Kidney epithelial cell (primary cell): Measurements from ENCODE around the gene SMCO3. TPM values are rescaled to one million over a fixed set of nuclear protein-coding genes. Genes with fewer than 3 reads are reported as not detected.

Source experiments
- DNase-seq: peaks from one replicate; pipeline ENCODE4 v3.0.0-alpha.2; 2010; ENCODE audit warnings: low read depth
- H3K27me3 ChIP-seq: 2 replicates; pipeline ENCODE4 v1.6.0; 2011; ENCODE audit warnings: low read length; ENCODE audit not compliant: control insufficient read depth, insufficient read depth
- H3K36me3 ChIP-seq: 2 replicates; pipeline ENCODE4 v1.5.1; 2011; ENCODE audit warnings: low read length; ENCODE audit not compliant: control insufficient read depth, insufficient read depth
- H3K4me3 ChIP-seq: 2 replicates; pipeline ENCODE4 v1.5.1; 2011; ENCODE audit warnings: low read depth, mild to moderate bottlenecking, control low read depth, low read length
- total RNA-seq: library from RNA; depleted of rRNA; stranded (reverse); fragments of >200 nt; gene quantifications from 2 replicates; pipeline ENCODE4 v1.2.3, GENCODE V29; 2015
- TF ChIP-seq, protein P1 (sequence below): IDR thresholded peaks from 2 replicates; pipeline ENCODE4 v1.5.1; 2011; ENCODE audit warnings: mild to moderate bottlenecking, moderate library complexity, low read length, control low read depth, inconsistent platforms; ENCODE audit not compliant: insufficient read depth, poor library complexity, severe bottlenecking

SMCO3 gene
- total RNA-seq, 1 donor from 2014 or later, result not detected

DNA sequence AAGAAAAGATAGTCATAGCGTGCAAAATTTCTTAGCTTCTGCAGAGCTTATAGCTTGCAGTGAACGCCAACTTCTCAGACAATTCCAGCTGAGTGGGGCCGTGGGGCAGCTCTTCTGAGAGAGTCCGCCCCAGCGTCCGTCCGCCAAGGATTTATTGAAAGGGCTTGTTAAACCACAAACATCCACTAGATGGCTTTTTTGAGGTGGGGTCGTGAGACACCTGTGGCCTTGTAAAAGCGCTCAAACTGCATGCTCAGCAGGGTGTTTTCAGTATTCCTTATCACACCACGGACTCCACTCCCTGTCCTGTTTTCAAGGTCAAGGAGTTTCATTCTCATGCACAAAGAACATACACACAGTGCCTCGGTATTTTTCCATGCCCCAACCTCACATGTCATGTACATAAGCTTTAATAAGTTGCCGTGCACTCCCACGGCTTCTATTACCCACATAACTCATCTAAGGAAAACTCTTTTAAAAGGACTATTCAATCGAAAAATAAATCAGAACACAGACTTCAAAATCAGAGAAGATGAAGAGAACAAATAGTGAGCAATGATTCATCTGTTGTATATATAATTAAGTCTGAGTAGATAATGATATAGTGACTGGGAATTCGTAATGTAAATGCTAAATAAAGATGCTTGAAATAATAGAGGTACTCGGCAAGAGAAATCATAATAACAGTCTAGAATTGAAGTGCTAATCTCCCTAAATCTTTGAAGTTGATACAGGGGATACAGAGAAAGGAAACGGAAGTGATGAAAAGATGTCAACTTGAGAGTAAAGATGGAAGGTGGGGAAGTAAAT lies 57.4 kb downstream of the SMCO3 start:
- DNase-seq, result no peak
- H3K4me3 ChIP-seq, result no peak overlapping the region
- H3K27me3 ChIP-seq, result no peaks in the 10 kb centered on the region
- TF ChIP-seq, protein P1, sequence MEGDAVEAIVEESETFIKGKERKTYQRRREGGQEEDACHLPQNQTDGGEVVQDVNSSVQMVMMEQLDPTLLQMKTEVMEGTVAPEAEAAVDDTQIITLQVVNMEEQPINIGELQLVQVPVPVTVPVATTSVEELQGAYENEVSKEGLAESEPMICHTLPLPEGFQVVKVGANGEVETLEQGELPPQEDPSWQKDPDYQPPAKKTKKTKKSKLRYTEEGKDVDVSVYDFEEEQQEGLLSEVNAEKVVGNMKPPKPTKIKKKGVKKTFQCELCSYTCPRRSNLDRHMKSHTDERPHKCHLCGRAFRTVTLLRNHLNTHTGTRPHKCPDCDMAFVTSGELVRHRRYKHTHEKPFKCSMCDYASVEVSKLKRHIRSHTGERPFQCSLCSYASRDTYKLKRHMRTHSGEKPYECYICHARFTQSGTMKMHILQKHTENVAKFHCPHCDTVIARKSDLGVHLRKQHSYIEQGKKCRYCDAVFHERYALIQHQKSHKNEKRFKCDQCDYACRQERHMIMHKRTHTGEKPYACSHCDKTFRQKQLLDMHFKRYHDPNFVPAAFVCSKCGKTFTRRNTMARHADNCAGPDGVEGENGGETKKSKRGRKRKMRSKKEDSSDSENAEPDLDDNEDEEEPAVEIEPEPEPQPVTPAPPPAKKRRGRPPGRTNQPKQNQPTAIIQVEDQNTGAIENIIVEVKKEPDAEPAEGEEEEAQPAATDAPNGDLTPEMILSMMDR, result peak; percentile 30
- H3K36me3 ChIP-seq, result no peaks in the 10 kb centered on the region

Other genes with a start within 250 kb of the SMCO3 start
- 6.3 and 6.6 TPM in 2 replicates for gene PLBD1, start 246.3 kb downstream of the SMCO3 start, total RNA-seq
- gene GUCY2C, start 117.6 kb downstream of the SMCO3 start, total RNA-seq, result not detected in 2 replicates
- gene WBP11, start 10.7 kb downstream of the SMCO3 start, total RNA-seq, result 21.7 and 31.4 TPM in 2 replicates
- 4.7 and 4.9 TPM in 2 replicates for gene C12orf60, start 10.5 kb downstream of the SMCO3 start, total RNA-seq
- gene ART4, start 29.3 kb upstream of the SMCO3 start, total RNA-seq, result not detected in 2 replicates
- gene MGP, start 71.7 kb upstream of the SMCO3 start, total RNA-seq, result 2.2 and 4.0 TPM in 2 replicates
- gene ERP27, start 124.4 kb upstream of the SMCO3 start, total RNA-seq, result 0.07 and 0.13 TPM in 2 replicates
- gene ARHGDIB, start 147.4 kb upstream of the SMCO3 start, total RNA-seq, result 10.4 and 13.8 TPM in 2 replicates
- gene PDE6H, start 158.9 kb upstream of the SMCO3 start, total RNA-seq, result not detected in 2 replicates